HG02763 (cell line): ENCODE results near the gene MYRIP.
A peak's percentile ranks its signal among the peaks of the same experiment; 100 is the strongest.
"Not testable (repeated sequence)": the region's sequence is repeated elsewhere in the genome, so short reads cannot be mapped to it uniquely, and the experiment has no call there.

Experiments
- ATAC-seq: cut with Tn5 transposase; IDR thresholded peaks from one replicate; pipeline ENCODE4 v1.9.1; 2021; ENCODE audit warnings: mild to moderate bottlenecking, moderate library complexity; ENCODE audit not compliant: unreplicated experiment

Gene MYRIP

DNA sequence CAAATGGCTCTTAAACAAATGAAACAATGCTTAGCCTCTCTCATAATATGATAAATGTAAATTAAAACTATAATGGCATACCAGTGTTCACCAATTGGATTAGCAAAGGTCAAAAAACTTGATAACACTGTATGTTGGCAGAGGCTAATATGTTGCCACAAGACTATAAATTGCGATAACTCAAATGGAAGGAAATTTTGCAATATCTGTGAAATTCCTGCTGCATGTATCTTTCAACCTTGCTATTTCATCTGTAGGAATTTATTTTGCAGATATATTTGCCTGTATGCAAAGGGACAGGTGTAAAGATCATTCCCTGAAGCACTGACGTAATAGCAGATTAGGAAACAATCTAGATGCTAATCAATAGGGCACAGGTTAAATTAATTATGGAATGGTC, 308.7 kb downstream of the MYRIP start:
- ATAC-seq: no peak

DNA sequence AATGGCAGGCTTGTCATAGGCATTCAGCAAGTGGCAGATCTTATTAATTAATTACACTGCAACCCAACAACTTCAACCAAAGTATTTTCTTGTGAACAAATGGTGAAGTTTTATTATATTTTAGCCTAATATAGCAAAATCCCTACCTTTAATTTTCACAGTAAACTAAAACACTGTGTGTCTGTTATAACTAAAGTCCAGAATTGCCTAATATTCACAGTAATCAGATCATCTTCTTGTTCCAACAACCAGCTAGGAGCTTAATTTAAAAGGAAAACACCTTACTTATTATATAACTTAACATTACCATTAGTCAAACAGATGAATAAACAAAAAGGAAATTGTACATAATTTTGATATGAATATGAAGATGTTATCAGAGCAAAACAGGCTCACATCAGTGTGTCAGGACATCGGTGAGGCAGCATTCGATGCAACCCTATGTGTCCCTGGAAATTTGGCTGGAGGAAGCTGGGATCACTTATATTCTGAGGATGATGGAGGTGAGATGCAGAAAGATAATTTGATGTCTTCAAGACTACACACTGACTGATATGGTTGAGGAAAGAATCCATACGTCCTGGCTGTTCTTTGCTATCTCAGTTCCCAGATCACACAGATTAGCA, 310.8 kb downstream of the MYRIP start:
- ATAC-seq: no peak

DNA sequence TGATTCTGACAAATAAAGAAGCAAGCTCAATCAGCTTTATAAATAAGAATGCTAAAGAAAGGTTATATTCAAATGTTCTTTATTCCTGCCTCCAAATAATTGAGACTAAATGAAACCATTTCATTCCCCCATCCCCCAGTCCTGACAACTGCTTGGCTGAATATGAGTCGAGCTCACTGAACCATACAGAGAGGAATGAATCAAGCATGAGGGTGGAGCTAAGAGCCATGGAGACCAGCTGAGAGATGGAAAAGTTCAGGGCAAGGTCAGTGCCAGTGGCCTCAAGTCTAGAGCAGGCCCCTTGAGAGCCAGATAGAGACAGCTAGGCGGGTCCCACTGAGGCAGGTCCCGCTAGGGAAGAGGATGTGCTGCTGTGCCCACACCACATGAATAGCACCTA, 311.4 kb downstream of the MYRIP start:
- ATAC-seq: no peak

DNA sequence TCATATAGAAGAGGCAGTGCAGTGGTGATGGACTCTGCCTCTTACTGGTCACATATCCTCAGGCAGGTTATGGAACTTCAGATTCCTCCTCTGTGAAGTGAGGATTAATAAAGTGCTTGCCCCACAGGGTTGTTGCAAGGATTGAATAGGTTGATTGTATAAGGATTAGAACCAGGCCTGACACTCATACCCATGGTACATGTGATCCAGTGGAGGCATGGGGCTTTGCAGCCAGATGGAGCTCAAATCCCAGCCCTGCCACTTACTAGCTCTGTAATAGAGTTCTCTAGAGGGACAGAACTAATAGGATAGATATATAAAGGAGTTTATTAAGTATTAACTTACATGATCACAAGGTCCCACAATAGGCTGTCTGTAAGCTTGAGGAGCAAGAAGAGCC, 315.5 kb downstream of the MYRIP start:
- no peak for ATAC-seq

DNA sequence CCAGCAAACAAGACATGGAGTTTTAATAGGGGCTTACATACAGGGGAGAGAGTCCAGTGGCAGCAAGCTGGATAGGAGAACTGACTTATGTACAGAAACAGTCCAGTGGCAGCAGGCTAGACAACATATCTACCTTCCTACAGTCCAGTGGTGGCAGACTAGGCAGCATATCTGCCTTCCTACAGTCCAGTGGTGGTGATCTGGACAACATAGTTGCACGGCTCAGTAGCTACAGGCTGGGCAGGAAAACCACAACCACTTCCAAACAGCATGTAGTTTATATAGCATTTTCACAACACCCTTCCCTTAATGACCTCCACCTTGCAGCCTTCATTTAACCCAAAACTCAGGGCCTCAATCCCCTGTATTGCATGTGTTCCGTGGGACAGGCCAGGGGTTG, 318.8 kb downstream of the MYRIP start:
- no peak for ATAC-seq

DNA sequence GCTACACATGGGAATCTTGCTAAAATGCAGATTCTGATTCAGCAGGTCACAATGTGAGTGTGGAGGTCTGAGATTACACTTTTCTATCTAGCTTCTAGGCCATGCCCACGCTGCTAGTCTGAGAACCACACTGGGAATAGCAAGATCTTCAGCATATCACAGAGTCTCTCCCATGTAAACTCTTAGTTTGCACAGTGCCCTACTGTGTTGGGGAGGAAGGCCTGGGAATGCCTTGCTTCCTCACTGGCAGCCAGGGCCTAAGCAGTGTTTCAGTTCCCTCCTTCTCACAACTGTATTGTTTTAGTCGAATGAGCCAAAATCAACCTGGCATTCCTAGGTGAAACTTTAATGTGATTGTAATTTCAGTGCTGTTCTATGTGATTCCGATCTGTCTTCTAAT, 320.1 kb downstream of the MYRIP start:
- no peak for ATAC-seq

DNA sequence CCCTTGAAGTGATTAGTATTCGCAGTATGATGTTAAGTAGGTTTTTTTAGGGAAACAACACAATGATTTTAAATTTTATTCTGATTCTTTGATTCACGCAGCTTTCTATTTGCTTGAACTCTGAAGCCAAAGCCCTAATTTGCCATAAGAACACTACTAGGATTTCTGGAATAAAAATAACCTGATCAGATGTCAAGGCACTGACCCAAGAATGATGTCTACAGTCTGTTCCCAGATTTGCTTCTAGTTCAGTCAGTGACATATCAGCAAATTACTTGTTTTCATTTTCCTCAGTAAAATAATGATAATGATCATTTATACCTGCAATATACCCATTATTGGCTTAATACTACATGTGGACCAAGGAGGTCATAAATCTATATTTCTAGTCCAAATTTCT, 320.6 kb downstream of the MYRIP start:
- ATAC-seq: no peak

DNA sequence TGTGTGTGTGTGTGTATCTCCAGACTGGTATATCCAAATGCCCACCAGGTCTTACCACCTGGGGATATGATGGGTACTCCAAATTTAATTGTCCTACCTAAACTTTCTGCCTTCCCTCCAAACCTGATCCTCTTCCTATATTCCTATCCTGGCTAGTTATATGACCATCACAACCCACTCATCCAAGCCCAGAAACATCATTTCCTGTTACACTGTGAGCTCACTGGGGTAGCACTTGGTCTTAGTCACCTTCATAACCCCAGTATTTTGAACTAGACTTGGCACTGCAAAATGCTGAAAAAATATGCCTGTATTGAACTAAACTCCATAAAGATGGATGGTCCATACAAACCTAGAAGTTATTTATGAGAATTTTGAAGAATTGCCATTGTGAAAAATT, 321.3 kb downstream of the MYRIP start:
- no peak for ATAC-seq

DNA sequence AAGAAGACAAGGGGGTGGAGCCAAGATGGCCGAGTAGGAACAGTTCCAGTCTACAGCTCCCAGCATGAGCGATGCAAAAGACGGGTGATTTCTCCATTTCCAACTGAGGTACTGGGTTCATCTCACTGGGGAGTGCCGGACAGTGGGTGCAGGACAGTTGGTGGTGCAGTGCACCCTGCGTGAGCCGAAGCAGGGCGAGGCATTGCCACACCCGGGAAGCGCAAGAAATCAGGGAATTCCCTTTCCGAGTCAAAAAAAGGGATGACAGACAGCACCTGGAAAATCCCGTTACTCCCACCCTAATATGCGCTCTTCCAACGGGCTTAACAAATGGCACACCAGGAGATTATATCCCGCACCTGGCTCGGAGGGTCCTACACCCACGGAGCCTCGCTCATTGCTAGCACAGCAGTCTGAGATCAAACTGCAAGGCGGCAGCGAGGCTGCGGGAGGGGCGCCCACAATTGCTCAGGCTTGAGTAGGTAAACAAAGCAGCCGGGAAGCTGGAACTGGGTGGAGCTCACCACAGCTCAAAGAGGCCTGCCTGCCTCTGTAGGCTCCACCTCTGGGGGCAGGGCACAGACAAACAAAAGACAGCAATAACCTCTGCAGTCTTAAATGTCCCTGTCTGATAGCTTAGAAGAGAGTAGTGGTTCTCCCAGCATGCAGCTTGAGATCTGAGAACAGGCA, 324.6 kb downstream of the MYRIP start:
- not testable (repeated sequence) for ATAC-seq

DNA sequence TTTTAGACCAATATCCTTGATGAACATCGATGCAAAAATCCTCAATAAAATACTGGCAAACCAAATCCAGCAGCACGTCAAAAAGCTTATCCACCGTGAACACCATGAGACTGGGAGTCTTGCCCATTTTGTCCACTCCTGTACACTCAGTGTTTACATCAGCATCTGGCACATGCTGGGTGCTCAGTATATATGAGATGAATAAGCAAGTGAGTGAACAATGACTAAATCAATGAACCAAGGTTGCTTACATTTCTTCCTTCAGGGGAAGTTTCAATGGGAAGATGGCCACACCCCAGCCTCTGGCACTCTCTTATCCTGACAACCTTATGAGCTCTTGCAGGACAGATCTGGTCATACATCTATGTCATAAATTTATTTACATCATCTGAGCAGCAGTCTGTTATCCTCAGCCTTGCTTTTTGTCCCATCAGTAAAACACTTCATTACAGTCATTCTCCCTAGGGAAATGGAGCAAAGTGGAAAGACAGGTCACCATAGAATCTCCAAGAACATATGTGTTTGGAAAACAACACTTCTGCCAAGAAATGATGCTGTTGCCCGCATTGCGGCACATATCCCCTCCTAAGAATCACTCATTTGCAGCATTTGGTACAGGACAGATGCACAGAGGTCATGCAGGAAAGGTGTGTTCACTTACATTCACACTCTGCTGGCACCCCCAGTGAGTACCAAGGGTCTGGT, 328.3 kb downstream of the MYRIP start:
- ATAC-seq: no peak

DNA sequence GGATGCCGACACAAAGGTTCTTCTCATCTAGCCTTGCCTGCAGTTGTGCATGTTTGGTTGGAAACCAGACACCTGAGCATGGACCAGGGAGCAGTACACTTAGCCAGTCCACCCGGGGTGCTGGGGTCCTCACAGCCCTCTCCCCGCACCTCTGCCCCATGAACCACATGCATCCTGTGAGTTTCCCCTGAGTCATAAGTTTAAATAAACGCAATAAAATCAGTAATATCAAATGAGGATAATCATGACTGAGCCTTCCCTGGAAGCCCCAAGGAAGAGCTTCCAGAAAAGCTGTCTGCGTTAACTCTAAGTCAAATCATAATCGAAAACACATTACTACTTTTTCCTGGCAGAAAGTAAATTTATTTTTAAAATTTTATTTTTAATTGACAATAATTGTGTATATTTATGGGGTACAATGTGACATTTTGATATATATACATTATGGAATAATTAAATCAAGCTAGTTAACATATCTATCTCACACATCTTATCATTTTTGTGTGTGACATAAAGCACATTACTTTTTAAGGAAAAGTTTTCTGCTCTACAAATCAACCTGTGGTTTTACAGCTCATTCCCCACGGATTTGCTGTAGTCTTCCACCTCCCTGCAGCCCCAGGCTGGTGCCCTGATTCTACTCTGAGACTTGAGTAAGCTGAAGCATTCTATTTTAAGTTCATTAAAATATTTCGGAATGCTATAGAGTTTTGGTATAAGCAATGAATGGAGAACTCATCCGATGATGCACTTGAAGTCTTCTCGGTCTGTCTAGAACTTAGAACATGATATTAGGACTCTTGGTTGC, 334.1 kb downstream of the MYRIP start:
- ATAC-seq: no peak

DNA sequence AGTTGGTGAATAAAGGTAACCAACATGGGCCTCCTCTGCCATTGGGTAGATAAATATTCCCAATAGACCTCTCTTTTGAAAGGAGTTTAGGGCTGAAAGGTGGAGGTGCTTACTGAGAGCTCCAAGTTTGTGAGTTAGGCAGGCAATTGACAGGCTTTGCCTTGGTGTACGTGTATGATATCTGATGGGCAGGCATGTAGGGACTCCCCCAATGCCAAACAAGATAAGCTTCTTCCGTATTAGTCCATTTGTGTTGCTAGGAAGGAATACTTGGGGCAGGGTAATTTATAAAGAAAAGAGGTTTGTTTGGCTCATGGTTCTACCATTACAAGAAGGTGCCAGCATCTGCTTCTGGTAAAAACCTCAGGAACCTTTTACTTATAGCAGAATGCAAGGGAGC, 339.4 kb downstream of the MYRIP start:
- no peak for ATAC-seq

DNA sequence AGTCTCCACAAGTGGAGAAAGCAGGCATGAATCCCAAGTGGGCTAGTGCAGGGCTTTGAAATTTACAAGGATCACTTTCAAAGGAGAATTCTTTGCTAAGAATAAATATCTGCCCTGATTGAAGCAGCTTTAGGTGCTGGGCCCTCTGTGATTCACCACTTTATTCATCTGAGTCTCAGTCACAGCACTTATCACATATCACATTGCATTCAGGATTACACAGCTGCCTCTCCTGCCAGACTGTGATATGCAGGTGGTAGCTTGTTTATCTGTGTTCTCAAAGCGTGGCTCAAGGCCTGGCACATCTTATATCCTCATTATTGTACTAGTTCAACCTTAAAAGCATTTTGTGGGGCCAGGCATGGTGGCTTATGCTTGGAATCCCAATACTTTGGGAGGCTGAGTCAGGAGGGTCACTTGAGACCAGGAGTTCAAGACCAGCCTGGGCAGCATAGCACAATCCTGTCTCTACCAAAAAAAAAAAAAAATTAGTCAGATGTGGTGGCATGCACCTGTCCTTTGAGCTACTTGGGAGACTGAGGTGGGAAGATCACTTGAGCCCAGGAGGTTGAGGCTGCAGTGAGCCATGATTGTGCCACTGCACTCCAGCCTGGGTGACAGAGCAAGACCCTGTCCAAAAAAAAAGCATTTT, 343.2 kb downstream of the MYRIP start:
- ATAC-seq: no peak

DNA sequence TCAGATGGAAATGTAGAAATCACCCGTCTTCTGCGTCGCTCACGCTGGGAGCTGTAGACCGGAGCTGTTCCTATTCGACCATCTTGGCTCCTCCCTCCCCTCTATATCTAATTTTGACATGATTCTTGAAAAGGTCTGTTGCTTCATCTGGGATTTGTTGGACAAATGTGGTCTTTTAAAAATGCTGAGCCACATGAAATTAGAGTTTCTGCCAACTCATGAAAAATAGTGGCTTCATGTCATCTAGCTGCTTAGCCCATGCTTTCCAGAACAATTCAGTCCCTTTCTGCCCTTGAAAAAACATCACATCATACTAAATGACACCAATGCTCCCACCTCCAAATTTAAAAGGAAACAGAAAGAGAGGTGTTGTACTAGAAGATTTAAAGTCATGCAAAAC, 351.5 kb downstream of the MYRIP start:
- no peak for ATAC-seq

DNA sequence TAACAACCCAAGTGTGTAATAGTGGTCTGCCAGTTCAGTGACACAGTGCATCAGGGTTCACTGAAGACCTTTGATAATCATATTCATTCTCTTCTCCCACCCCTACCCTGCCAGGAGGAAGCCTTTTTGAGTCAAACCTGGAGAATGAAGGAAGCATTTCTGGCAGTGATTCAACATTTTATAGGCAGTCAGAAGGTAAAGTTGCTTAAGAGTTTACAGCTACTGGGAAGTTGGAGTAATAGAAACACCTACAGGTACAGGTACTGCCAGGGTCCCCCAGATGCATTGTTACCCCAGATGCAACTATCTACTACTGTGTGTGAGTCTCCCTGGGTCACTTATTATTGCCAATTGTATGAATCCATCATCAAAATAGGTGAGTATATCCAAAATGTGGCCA, 353.2 kb downstream of the MYRIP start:
- ATAC-seq: no peak

DNA sequence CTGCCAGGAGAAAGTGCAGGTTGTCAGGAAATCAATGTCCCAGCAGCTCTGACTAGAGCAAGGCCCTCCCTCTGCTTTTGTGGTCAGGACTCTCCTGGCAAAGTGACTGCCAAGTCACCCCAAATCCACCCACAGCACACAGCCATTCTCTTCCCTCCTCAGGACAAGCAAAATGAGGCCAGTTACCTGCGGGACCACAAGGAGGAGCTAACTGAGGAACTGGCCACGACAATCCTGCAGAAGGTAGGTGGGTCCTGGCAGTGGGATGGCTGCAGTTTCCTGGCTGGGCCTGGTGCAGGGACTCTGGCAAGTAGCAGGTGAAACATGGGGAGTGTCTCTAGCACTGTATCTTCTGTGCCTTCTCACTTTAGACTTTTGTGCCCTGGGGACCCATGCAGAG, 357.6 kb downstream of the MYRIP start:
- ATAC-seq: no peak

DNA sequence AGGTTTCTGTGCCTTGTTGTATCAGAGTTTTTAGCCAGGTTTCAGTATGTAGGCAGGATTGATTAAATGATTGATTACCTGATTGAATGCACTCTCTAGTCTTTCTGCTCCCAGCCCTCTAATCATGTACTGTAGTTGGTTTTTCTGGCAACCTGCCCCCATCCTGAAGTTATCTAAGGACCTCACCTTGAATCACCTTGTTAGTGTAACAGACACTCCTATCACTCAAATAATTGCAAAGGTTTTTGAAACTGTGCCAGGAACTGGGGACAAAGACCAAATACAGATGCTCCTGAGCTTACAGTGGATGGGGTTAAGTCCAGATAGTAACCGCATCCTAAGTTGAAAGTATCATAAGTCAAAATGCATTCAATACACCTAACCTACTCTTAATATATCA, 358.5 kb downstream of the MYRIP start:
- no peak for ATAC-seq

DNA sequence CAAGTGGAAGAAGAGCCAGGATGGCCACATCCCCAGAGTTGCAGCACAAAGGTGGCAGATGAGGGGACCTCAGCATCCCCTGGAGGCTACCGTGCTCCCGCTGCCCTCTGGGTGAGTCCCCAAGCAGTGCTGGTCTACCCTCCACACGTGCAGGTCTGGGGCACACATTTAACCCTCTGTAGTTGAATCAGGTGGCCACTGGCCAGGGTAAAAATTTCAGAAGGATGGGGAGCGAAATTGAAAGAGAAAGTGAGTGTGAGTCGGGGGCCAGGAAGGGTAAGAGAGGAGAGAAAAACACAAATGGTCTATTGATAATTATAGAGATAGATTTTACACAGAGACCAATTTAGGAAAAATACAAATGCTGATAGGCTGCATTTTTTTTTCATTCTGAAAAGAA, 360.6 kb downstream of the MYRIP start:
- peak; percentile 35 for ATAC-seq

DNA sequence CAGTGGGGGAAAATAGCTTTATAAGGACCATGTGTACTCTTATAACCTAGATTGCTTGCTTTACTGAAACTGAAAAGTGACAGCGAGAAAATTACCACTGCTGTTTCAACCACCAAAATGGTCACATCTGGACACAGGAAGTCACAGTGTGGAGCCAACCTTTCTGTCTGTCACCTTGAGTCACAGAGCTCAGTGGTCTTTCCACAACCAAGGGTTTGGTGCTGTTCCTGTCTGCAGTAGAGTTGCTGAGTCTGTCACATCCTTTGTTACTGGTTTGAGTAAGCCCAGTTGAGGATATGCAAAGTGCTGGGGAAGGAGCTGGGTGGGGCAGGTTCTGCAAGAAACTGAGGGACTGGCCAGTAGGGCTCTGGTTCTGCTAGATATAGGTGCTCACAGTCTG, 361.0 kb downstream of the MYRIP start:
- ATAC-seq: peak; percentile 94

DNA sequence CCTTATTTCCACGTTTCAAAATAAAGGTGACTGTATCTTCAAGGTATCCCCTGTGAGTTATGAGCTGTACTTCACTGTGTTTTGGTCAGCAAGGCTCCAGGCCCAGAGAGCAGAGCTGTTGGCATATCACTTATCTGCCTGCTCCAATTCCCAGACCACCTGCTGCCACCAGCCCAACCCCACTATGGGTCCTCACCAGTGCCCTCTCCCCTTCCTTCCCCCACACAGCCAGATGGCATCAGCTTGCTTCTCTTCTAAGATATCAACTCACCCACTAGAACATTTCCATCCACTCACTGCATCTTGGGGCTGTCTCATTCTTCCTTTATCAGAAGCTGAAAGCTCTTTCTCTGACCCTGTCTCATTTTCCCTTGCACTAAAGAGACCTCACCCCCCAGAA, 363.2 kb downstream of the MYRIP start:
- no peak for ATAC-seq

DNA sequence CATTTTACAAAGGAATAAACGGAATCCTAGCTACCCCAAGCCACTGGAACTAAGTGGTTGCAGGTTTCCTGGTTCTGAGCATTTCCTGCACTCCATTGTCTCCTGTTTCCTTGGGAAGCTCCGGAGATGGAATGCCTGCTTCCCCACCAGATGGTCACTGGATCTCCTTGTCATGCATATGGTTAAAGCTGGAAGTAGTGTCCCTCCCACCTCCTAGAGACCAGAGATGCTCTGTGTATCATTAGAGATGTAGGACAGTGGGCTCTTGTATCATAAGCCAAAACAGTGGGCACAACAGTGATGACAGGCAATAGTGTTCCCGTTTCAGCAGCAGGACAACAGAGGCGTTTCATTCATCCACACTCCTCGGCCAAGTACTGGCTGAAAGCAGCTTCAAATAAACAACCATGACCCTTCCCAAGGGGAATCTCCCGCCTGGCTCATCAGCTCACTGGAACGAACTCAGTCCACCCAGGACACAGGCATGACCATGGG, 363.9 kb downstream of the MYRIP start:
- no peak for ATAC-seq
